AG04450 (cell line): Measurements from ENCODE around the gene PAIP2. TPM values are rescaled to one million over a fixed set of nuclear protein-coding genes. Genes with fewer than 3 reads are reported as not detected.

Experiments
- CTCF ChIA-PET: fragments of 300-600, 350-600 bp; formaldehyde crosslinking; extraction: SDS; loops from one replicate; lab custom pipeline; 2022; ENCODE audit warnings: antibody characterized with exemption, inconsistent platforms; lab: Charles Lee
- POLR2A ChIA-PET: fragments of 350-600 bp; formaldehyde crosslinking; extraction: SDS; loops from one replicate; lab custom pipeline; 2021; ENCODE audit warnings: antibody characterized with exemption, inconsistent platforms; lab: Yijun Ruan, JAX
- DNase-seq: peaks from one replicate; pipeline ENCODE4 v3.0.0-alpha.2; 2011; ENCODE audit warnings: low read depth, low spot score
- H3K27ac ChIP-seq: one replicate; pipeline ENCODE4 v1.5.1; 2012; ENCODE audit warnings: low read depth, low read length, control low read depth
- H3K27me3 ChIP-seq: one replicate; pipeline ENCODE4 v1.6.0; 2012; ENCODE audit warnings: low read length; ENCODE audit not compliant: control insufficient read depth, insufficient read depth
- H3K4me3 ChIP-seq: 2 replicates; pipeline ENCODE4 v1.5.1; 2011; ENCODE audit warnings: mild to moderate bottlenecking, low read depth, low read length, control low read depth
- H3K9me3 ChIP-seq: 2 replicates; pipeline ENCODE4 v1.5.1; 2012; ENCODE audit warnings: low read length; ENCODE audit not compliant: control insufficient read depth, insufficient read depth
- CTCF ChIP-seq: IDR thresholded peaks from 2 replicates; pipeline ENCODE4 v1.5.1; 2011; ENCODE audit warnings: low read depth, low read length, control low read depth, inconsistent platforms
- polyA plus RNA-seq: library from polyadenylated mRNA; depleted of rRNA; stranded (reverse); fragments of >200 nt; gene quantifications from 2 replicates; pipeline ENCODE4 v1.2.3, GENCODE V29; 2011

The PAIP2 gene
- polyA plus RNA-seq, 1 experiment = 113 TPM

DNA sequence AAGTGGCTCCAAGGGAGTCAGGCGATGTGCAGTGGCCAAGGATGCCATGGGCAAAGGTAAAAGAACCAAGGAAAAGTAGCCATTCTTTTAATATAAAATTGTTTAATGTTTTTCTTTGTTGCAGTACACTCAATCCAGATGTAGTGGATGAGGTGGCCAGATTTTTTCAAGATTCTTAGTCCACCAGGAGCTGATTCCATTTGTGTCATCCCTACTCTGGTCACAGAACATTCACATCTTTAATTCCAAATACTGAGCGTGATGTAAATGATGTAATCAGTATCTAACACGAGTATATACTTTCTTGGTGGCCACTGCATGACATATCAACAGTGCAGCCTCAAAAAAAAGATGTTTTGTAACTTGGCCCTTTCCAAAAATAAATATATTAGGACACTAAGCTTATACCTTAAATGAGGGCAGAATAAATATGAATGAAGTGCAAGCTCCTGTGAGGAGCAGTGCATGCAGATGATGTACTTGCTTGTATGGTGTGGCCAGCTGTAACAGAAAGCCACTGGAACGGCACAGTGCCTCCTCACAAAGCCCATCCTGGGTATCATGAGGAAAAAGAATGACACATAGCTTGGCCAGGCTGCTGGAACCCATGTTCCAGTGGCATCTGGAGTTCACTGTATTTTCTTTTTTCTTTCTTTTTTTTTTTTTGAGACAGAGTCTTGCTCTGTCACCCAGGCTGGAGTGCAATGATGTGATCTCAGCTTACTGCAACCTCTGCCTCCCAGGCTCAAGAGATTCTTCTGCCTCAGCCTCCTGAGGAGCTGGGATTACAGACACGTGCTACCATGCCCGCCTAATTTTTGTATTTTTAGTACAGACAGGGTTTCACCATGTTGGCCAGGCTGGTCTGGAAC is 68.7 kb downstream of the PAIP2 start:
- CTCF ChIA-PET = interaction anchor here (0.9 to 2.3 kb wide), 4 partner anchors 11 to 104 kb away, joined by 3 to 17 read pairs (median 7); partner anchors contain the start of gene PAIP2
- POLR2A ChIA-PET = interaction anchor here (0.5 kb wide), 1 partner anchor 176 kb away, joined by 3 read pairs; no protein-coding TSS in a partner anchor
- H3K27ac ChIP-seq = peak overlapping the region; percentile 39

DNA sequence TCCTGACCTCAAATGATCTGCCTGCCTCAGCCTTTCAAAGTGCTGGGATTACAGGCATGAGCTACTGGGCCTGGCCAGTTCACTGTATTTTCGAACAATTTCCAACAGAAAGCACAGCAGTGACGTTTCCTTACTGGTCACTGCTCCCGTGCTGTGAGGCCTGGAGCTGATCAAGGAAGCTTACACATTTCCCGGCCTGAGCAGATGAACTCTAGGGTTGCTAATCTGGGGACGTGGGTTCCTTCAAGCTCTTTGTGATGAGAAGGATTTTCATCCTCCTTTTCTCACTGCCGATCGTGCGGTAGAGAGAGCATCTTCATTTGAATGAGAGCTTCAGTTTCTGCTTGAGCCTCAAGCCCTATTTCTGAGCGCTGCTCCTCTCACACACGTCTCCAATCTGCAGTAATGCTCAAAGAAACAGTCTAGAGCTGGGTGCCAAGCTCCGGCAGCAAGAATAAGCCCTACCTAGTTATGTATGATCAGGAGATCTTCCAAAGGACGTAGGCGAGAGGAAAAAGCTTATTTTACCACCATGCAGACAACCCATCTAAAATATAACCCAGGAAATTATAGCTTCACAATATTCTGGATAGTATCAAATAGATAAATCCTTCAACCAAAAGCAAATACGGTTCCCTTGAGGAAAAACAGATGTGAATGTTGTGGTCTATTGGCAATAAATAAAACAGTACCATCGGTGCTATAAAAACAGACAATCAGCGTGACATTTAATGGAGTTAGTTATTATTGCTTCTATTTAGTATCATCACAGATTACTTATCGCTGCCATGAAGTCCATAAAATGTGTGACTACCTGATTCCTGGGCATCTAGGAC is 69.6 kb downstream of the PAIP2 start:
- DNase-seq = no peak
- Histone ChIP-seq H3K27me3 (no peaks in the 10 kb centered on the region), H3K27ac (no peak overlapping the region), H3K4me3 (no peak overlapping the region), H3K9me3 (no peaks in the 10 kb centered on the region)
- ChIA-PET POLR2A (interaction anchor here (0.6 kb wide), 1 partner anchor 69 kb away, joined by 3 read pairs; no protein-coding TSS in a partner anchor), CTCF (interaction anchor here (0.6 to 2.3 kb wide), 5 partner anchors 10 to 159 kb away, joined by 3 to 17 read pairs (median 4); partner anchors contain the start of gene PAIP2)
- TF ChIP-seq CTCF = no peak

More for the DNA sequence above, 68.7 kb downstream of the PAIP2 start:
- no peak overlapping the region for H3K4me3 ChIP-seq
- no peaks in the 10 kb centered on the region for H3K27me3 ChIP-seq
- DNase-seq = no peak
- TF ChIP-seq CTCF = no peak
- no peaks in the 10 kb centered on the region for H3K9me3 ChIP-seq

- ChIA-PET CTCF (interaction anchor here (1.0 kb wide), 1 partner anchor 9 kb away, joined by 4 read pairs; no protein-coding TSS in a partner anchor), POLR2A (no interaction called here)
- TF ChIP-seq CTCF = no peak
- Histone ChIP-seq H3K4me3 (no peak overlapping the region), H3K9me3 (no peaks in the 10 kb centered on the region), H3K27ac (no peak overlapping the region), H3K27me3 (no peaks in the 10 kb centered on the region)
- DNase-seq = no peak
Observed at GRCh38 chr5:139413153-139413552, 71.5 kb downstream of the PAIP2 start.

DNA sequence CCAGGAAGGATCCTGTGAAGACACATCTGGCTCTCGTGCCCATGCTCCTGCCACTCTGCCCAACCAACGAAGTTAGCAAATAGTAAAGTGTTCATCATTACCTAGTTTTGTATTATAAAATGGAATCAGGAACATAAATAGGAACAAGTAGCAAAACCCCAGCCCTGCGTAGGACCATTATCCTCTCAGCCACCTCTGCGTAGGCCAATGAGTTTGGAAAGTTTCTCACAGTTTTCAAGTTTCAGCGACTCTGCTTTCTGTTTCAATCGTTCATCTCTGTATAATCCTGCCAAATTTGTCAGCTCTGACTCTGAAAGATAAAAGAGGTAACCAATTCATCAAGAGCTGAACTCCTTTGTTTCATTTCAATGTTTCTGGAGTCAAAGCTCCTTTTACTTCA is 72.3 kb downstream of the PAIP2 start:
- H3K9me3 ChIP-seq = no peaks in the 10 kb centered on the region
- TF ChIP-seq CTCF = no peak
- H3K27ac ChIP-seq = no peak overlapping the region
- no peaks in the 10 kb centered on the region for H3K27me3 ChIP-seq
- no peak for DNase-seq
- ChIA-PET CTCF (interaction anchor here (0.7 to 1.1 kb wide), 2 partner anchors 8 to 100 kb away, joined by 3 to 4 read pairs; no protein-coding TSS in a partner anchor), POLR2A (interaction anchor here (0.6 kb wide), 1 partner anchor 8 kb away, joined by 3 read pairs; no protein-coding TSS in a partner anchor)
- no peak overlapping the region for H3K4me3 ChIP-seq
